ENCODE results near the gene PSMB3. TPM values are rescaled to one million over a fixed set of nuclear protein-coding genes. Genes with fewer than 3 reads are reported as not detected.

PSMB3 gene
- total RNA-seq, 1 donor = 95.5 TPM

DNA sequence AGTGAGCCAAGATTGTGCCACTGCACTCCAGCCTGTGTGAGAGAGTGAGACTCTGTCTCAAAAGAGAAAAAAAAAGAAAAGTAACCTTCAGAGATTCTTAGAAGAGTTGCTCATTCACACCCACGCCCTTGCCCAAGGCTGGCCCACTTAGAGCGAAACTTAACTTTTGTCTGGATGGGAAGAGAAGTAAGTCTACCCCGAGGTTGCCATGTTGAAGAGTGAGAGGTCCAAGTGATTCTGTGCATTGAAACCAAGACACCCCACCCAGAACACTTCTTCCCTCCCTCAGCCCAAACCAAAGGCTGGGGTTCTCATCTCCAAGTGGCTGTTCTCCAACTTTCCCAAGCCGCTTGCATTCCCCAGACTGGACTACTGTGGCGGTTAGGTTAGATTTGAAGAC is 24.8 kb upstream of the PSMB3 start:
- no peaks in the 10 kb centered on the region for H3K9me3 ChIP-seq (ENCODE audit: low read depth, low read length)
- H3K4me1 ChIP-seq (ENCODE audit: insufficient read depth, low read length) = peaks cover 58% of the 10 kb centered on the region
- no peak overlapping the region for H3K4me3 ChIP-seq (ENCODE audit: low read length)
- no peaks in the 10 kb centered on the region for H3K27me3 ChIP-seq (ENCODE audit: insufficient read depth, low read length)

DNA sequence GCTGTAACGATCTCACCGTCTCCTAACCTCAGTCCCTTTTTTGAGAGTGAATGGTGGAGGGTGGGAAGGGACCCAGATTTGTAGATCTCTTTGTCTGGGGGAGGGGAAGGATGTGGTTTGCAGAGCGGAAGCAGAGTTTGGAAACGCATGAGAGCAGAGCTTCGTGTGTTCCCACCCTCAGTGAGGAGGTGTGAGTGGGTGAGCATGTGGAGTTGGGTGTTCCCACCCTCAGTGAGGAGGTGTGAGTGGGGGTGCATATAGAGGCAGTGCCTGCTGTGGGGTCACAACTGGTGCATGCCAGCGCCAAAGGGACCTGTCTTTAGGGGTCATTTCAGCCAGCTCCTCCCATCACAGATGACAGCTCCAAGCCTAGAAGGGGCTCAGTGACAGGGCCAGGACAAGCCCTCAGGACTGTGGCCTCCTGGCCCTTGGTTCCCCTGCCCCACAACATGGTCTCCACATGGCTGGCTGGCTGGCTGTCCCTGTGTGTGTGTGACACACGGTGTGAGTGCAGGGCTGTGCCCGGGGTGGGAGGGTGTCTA is 24.2 kb upstream of the PSMB3 start:
- Histone ChIP-seq H3K9me3 (ENCODE audit: low read depth, low read length) (no peaks in the 10 kb centered on the region), H3K27me3 (ENCODE audit: insufficient read depth, low read length) (no peaks in the 10 kb centered on the region), H3K4me1 (ENCODE audit: insufficient read depth, low read length) (peaks cover 58% of the 10 kb centered on the region), H3K4me3 (ENCODE audit: low read length) (no peak overlapping the region)

DNA sequence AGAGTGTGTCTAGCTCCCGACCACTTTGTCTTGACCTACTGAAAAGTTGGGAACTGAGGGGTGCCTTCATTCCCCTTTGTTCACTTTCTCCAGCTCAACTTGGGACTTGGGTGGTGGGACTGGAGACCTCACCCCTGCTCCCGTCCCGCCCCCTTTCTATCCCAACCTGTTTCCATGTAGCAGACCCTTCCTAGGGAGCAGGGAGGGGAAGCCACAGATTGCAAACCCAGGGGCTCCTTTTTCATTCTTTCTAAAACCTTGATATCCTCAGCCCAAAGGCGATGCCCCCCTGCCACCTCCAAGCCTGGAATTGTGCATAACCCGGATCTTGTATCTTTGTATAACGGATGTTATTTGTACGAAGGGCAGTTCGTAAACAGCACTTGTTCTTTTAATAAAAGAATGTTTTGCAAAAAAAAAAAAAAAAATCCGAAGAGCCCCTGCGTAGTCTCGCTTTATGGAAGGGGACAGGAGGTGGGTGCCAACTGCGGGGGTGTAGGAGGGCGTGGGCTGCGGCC is 23.1 kb upstream of the PSMB3 start:
- Histone ChIP-seq H3K4me3 (ENCODE audit: low read length) (peak overlapping the region; percentile 46), H3K27me3 (ENCODE audit: insufficient read depth, low read length) (no peaks in the 10 kb centered on the region), H3K9me3 (ENCODE audit: low read depth, low read length) (no peaks in the 10 kb centered on the region), H3K4me1 (ENCODE audit: insufficient read depth, low read length) (peaks cover 53% of the 10 kb centered on the region)

DNA sequence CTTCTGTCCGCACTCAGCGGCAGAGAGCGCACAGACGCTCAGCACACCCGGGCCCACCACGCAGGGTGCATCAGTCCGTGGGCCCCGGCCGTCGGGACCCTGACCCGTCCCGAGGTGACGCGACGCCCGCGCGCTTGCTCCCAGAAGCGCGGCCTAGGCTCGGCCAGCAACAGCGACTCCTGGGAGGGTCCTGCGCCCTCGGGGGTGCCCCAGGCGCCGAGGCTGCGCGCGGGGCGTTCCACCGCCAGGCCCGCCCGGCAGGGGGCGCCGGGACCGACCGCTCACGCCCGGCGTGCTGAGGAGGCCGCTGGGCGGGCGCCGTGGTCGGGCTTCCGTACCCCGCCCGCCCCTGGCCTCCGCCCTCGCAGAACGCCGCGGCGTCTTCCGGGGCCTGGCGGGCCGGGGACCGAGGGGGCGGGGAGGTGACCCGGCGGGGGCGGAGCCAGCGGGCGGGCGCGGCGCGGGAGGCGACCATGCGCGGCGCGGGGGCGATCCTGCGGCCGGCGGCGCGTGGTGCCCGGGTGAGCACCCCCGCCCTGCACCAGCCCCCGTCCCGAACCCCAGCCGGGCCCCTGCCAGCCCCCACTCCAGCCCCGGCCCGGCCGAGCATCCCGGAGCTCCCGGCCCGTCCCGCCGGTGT is 22.5 kb upstream of the PSMB3 start, which contains the start of gene CISD3:
CISD3 (plus strand) TSS at position 456 of the 640 bp plus-strand sequence; CDS start at position 474, 18 bp downstream.
- Histone ChIP-seq H3K9me3 (ENCODE audit: low read depth, low read length) (no peaks in the 10 kb centered on the region), H3K4me3 (ENCODE audit: low read length) (peak within 1 kb of the TSS; percentile 60), H3K4me1 (ENCODE audit: insufficient read depth, low read length) (peaks cover 48% of the 10 kb centered on the region), H3K27me3 (ENCODE audit: insufficient read depth, low read length) (no peaks in the 10 kb centered on the region)

DNA sequence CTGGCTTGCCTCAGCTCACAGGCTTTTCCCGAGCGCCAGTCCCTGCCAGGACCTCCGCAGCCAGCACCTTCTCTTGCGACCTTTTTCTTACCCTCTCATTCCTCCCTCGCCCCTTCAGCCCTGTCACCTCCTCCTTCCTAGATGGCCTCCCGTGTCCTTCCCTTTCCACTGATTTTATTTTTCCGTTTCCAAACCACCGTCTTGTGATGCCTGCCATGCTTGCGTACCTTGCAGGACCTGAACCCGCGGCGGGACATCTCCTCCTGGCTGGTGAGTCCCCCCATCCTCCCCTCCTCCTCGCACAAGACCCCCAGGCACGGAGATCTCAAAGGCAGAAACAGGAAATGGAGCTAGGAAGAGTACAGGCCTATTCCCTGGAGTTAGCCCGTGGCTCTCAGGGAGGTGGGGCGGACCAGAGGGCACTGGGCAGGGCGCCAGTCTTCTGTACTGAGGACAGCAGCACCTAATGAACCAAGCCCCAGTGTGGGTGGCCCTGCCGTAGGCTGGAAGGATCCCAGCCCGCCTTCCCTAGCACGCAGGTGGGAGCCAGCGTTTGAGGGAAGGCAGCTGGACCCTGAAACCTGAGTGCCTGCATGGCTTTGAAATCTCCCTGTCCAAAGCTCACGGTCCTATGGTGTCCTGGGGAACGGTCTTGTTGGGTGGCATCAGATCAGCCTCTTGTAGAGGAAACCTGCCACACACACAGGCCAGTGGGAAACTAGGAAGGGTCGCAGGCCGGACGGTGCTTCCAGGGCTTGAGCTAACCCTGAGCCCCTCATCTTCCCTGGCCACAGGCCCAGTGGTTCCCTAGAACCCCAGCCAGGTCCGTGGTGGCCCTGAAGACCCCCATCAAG is 21.8 kb upstream of the PSMB3 start:
- Histone ChIP-seq H3K4me1 (ENCODE audit: insufficient read depth, low read length) (peaks cover 47% of the 10 kb centered on the region), H3K4me3 (ENCODE audit: low read length) (peak overlapping the region; percentile 60), H3K9me3 (ENCODE audit: low read depth, low read length) (no peaks in the 10 kb centered on the region), H3K27me3 (ENCODE audit: insufficient read depth, low read length) (no peaks in the 10 kb centered on the region)

DNA sequence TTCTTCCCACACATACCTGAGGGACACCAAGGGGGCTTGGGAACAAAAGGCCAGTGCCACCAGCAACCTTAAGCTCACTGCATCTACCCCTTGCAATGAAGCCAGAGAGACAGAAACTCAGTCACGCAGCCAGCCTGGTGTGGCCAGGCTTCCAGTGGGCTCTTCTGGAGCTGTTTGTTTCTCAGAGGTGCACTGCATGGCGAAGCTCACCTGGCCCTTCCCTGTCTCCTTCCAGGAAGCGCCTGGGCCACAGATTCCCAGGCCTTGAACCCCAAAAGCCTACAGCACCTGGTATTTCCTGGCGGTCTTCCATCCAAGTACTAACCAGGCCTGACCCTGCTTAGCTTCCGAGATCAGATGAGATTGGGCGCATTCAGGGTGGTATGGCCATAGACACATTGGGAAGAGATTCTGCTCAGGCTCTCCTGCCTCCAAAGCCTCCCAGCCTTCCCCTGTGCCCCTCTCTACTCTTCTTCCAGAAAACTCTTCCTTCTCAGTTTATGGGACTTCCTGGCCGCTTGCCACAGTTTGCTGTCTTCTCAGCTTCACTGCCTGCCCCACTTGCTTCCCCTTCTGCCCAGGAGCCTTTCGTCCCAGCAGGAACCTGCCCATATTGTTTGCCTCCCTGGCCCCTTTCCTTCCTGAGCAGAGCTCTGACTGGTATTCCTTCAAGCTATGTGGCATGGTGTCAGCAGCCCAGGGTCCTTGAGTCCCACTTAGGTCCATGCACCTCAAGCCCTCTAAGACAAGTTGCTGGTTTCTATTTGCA is 20.8 kb upstream of the PSMB3 start:
- no peaks in the 10 kb centered on the region for H3K9me3 ChIP-seq (ENCODE audit: low read depth, low read length)
- H3K4me1 ChIP-seq (ENCODE audit: insufficient read depth, low read length) = peaks cover 47% of the 10 kb centered on the region
- H3K27me3 ChIP-seq (ENCODE audit: insufficient read depth, low read length) = no peaks in the 10 kb centered on the region
- no peak overlapping the region for H3K4me3 ChIP-seq (ENCODE audit: low read length)

DNA sequence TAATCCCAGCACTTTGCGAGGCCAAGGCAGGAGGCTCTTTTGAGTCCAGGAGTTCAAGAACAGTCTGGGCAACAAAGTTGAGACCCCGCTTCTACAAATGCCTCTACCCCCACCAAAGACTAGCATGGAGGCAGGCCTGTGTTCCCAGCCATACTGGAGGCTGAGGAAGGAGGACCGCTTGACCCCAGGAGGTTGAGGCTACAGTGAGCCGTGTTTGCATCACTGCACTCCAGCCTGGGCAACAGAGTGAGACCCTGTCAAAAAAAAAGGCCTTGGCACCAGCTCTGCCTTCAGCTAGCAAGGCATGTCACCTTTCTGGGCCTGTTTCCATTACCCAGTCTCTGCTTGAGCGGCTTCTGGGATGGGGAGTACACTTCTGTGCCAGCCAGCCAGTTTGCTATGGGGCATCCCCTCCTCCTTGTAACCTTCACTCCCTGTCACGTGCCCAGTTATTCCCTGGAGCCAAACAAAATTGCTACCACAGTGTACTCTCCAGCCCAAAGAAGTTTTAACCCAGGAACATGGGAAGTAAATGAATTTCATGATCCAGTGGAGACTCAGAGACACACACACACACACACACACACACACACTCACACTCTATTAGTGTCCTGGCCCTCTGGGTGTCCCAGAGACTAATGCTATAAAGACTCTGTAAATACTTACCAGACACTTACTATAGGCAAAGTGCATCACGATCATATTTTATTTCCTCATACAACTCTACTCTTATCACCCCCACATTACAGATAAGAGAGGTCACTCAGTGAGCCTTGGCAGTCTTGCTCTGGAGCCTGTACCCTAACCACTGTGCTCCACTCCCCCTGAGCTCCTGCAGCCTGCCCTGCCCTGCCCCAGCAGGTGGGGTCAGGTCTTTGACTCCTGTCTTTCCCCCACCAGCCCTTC is 19.9 kb upstream of the PSMB3 start:
- Histone ChIP-seq H3K4me3 (ENCODE audit: low read length) (no peak overlapping the region), H3K9me3 (ENCODE audit: low read depth, low read length) (no peaks in the 10 kb centered on the region), H3K4me1 (ENCODE audit: insufficient read depth, low read length) (peaks cover 41% of the 10 kb centered on the region), H3K27me3 (ENCODE audit: insufficient read depth, low read length) (no peaks in the 10 kb centered on the region)

DNA sequence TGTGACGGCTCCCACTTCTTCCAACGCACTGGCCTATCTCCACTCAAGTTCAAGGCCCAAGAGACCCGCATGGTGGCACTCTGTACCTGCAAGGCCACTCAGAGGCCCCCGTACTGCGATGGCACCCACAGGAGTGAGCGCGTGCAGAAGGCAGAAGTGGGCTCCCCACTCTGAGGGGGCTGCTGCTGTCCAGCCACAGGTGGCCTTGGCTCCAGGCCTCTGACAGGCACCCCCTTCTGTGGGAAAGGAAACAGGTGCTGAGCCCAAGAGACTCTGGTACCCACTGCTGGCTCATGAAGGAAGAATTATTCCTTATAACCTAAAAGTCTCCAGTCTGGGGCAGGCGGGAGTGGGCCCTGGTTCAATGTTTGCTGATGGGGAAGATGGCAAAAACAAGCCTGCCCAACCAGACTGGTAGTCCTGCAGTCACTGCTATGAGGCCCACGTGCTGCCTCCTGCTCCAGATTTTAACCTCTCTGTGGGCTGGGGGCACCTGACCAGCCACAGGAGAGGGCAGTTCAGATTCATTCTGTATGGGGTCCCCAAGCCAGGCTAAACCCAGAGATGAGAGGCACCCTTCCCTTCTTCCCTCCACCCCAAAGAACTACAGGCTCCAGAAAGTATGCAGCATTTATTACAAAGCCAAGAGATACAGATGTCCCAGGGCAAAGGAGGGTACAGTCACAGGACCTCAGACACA is 19.1 kb upstream of the PSMB3 start:
- H3K27me3 ChIP-seq (ENCODE audit: insufficient read depth, low read length) = no peaks in the 10 kb centered on the region
- H3K9me3 ChIP-seq (ENCODE audit: low read depth, low read length) = no peaks in the 10 kb centered on the region
- no peak overlapping the region for H3K4me3 ChIP-seq (ENCODE audit: low read length)
- H3K4me1 ChIP-seq (ENCODE audit: insufficient read depth, low read length) = peaks cover 33% of the 10 kb centered on the region

DNA sequence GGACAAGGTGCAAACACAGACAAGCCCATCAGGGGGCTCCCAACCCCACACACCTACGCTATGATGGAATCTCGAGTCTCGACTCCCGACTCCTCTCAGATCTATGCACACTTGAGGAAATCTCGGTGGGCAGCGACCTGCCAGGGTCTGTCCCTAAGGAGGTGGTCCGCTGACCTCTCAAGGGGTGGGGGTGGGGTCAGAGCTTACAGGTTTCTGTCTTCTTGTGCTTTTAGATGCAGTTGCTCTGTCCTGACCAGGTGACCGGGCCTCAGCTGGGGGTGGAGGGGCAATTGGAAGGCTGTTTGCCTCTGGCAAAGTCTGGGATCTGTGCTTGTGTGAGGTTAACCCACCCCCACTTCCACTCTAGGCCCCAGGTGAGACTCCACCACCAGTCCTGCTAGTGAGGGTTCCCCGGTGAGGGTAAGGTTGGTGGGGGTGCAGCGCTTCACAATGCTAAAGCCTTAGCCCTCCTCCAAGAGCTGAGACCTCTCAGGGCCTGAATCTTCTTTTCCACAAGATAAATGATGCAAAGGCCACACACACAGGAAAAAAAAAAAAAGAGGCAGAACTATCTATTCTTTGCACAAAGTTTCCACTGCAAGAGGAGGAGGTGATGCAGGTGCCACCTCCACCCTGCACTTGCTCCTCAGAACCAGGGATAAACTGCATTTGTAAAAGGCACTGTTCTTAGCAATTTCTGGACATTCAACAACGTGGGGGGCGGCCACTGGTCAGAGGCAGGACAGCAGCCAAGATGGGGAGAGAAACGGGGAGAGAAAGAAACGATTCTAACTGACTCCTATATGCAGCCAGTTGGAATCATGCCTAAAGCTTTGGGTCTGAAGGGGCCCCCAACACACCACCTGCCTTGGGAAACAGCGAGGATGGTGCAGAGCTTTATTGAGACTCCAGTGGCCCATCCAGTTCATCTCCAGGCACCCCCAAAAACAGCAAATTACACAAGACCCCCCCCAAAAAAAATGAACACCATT is 18.3 kb upstream of the PSMB3 start:
- Histone ChIP-seq H3K4me1 (ENCODE audit: insufficient read depth, low read length) (peaks cover 25% of the 10 kb centered on the region), H3K27me3 (ENCODE audit: insufficient read depth, low read length) (no peaks in the 10 kb centered on the region), H3K9me3 (ENCODE audit: low read depth, low read length) (no peaks in the 10 kb centered on the region), H3K4me3 (ENCODE audit: low read length) (no peak overlapping the region)

DNA sequence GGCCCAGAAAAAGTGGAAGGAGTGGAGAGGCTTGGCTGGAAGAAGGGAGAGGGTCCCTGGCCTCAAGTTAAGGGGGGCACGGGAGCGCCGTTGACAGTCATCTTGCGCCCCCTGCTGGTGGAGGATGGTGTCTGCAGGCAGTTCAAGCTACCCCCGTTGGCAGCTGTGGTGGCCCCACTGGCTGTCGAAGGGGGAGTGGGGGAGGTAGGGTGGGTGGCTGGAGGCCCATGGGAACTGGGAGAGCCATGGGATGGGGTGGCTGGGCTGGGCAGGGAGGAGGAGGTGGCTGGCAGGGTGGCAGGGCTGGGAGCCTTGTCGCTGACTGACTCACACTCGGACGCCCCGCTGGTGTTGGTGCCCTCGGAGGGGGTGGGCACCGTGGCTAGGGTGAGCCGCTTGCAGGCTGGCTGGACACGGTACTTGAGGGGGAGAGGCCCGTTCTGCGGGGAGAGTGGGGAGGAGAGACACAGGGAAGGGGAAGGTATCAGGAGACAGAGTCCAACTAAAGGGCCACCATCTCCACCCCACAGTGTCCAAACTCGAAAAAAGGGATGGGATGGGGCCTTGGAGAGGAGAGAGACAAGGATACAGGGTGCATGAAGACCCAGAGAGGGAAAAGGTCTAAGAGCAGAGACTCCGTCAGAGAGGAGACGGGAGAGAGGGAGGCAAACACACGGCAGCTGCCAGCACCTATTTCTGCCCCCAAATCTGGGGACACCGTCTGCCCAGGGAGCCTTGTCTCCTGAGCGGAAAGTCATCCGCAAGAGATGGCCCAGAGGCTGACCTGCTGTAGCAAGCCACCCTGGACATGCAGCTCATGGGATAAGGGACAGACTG is 17.2 kb upstream of the PSMB3 start:
- Histone ChIP-seq H3K9me3 (ENCODE audit: low read depth, low read length) (no peaks in the 10 kb centered on the region), H3K4me1 (ENCODE audit: insufficient read depth, low read length) (peaks cover 18% of the 10 kb centered on the region), H3K27me3 (ENCODE audit: insufficient read depth, low read length) (no peaks in the 10 kb centered on the region), H3K4me3 (ENCODE audit: low read length) (no peak overlapping the region)

DNA sequence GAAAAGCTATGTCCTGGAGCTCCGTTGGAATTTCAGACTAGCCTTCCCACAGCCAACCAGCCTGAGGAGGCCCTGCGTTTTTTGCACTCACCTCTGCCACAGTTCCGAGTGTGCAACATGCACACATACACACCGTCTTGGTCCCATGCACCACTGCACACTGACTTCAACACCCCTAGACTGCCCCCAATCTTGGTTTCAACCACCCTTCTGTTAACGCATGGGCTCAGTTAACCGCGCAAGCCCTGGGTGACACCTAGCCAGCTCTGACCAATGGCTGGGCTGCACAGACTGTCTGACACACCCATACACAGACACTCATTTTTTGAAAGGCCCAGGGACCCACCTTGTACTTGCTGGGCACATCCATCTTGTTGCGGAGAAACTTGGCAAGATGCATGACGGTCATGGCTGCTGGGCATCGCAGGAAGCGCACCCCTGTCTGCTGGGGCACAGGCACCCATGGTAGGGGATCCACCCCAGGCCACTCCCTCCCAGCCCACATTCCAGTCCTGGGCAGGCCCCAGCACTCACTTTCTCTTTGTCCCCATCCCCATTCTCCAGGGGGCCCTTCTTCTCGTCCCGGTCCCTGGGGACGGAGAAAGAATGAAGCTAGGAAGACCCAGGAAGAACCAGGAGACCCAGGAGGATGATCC is 14.4 kb upstream of the PSMB3 start:
- Histone ChIP-seq H3K9me3 (ENCODE audit: low read depth, low read length) (no peaks in the 10 kb centered on the region), H3K4me1 (ENCODE audit: insufficient read depth, low read length) (no peaks in the 10 kb centered on the region), H3K4me3 (ENCODE audit: low read length) (no peak overlapping the region), H3K27me3 (ENCODE audit: insufficient read depth, low read length) (no peaks in the 10 kb centered on the region)

DNA sequence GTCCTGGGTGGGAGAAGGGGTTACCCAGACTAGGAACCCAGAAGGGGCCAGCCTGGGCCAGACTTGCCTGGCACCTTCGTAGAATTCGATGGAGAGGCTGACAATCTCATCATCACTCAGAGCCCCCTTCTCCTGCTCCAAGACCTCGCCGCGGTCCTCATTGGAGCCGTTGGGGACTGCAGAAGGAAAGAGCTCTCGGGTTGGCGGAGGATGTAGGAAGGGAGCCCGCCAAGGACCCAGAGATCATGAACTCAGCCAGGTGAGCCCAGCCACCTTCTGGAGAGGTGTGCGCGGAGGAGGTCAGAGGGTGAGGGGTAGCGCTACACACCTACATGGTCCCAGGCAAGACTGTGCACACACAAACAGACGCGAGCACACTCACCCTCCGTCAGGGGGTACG is 13.9 kb upstream of the PSMB3 start:
- Histone ChIP-seq H3K27me3 (ENCODE audit: insufficient read depth, low read length) (no peaks in the 10 kb centered on the region), H3K9me3 (ENCODE audit: low read depth, low read length) (no peaks in the 10 kb centered on the region), H3K4me1 (ENCODE audit: insufficient read depth, low read length) (no peaks in the 10 kb centered on the region), H3K4me3 (ENCODE audit: low read length) (no peak overlapping the region)
